Pancreas (tissue), 10 donors: ENCODE measurements around the gene ZNF85. TPM values are rescaled to one million over a fixed set of nuclear protein-coding genes. Genes with fewer than 3 reads are reported as not detected.
A peak's percentile ranks its signal among the peaks of the same experiment; 100 is the strongest.

Source experiments
- ATAC-seq, 4 donors: fragments of 200-7000 bp; cut with Tn5 transposase; one replicate each; pipeline versions ENCODE4 v1.8.0 to v1.9.1; 2020; ENCODE audit warnings: mild to moderate bottlenecking in 4 of 4, moderate library complexity in 4 of 4
- DNase-seq, 6 donors: peaks; one replicate each; pipeline ENCODE4 v3.0.0-alpha.2; 2020
- FAIRE-seq: peaks from 2 replicates; lab custom pipeline; 2012; peaks lifted over from hg19 to GRCh38; lab: Jason Lieb, UNC
- H3K27ac ChIP-seq, 4 donors: fragments of 200-600 bp; sonication (generic); 1 replicate in 3 of 4; 2 replicates in 1 of 4; pipeline versions ENCODE4 v1.5.0 to v1.8.0; 2020
- H3K27me3 ChIP-seq, 4 donors: fragments of 200-600 bp; one replicate each; pipeline ENCODE4 v1.8.0; 2021
- H3K36me3 ChIP-seq, 3 donors: fragments of 200-600 bp; sonication (generic) in 1 of 3; one replicate each; pipeline versions ENCODE4 v1.5.0 to v1.8.0; 2020 to 2021
- H3K4me1 ChIP-seq, 3 donors: fragments of 200-600 bp; one replicate each; pipeline ENCODE4 v1.8.0; 2021
- H3K4me3 ChIP-seq, 4 donors: fragments of 200-600 bp; sonication (generic) in 2 of 4; one replicate each; pipeline versions ENCODE4 v1.5.0 to v1.8.0; 2020 to 2021
- H3K9me3 ChIP-seq, 4 donors: fragments of 200-600 bp; one replicate each; pipeline ENCODE4 v1.8.0; 2021
- CTCF ChIP-seq, 4 donors: fragments of 200-600 bp; sonication (generic) in 3 of 4; IDR thresholded peaks; one replicate each; pipeline versions ENCODE4 v1.5.0 to v1.8.0; 2021; ENCODE audit warnings: antibody characterized with exemption in 4 of 4
- WGBS, 2 donors: extraction: QIAGEN DNeasy Blood & Tissue Kit; methylation state at CpG; one replicate each; pipeline ENCODE4 v1.1.7; 2013; 5-methylcytosine and 5-hydroxymethylcytosine counted together
- intact Hi-C, 3 donors: fragments of 100-400 bp; cut with DNase I; formaldehyde crosslinking; loops; one replicate each; pipeline versions ENCODE4 v1.11.1 to v1.14.2; 2022
- polyA plus RNA-seq, 2 donors: library from polyadenylated mRNA; stranded (reverse); fragments of 200-250 nt; gene quantifications; one replicate each; pipeline ENCODE4 v1.2.3, GENCODE V29; 2013
- total RNA-seq, 6 donors: library from RNA; stranded (reverse); fragmentation: NEBNext Ultra II Directional in 4 of 6; extraction: Animal tissue kit (Norgen Biotek cat#: 25700) in 4 of 6; gene quantifications; one replicate each; pipeline versions ENCODE4 v1.2.1 to v1.2.4, GENCODE V29; 2021 to 2023
- donor health status: healthy with polysubstance abuse.
- donor health status: DM: no; HTN: no; CAD: no; lungs with moderate emphysema.
- donor health status: DM: no; HTN: no; CAD: no.
- donor health status: control.
- donor health status: control.
- donor health status: Bipolar disorder and iron deficiency.
- donor health status: DM: yes; HTN: yes; CAD: no.
- donor health status: DM: no; HTN: no; CAD: no.
- donor health status: DM: no; HTN: no; CAD: no.
- donor health status: DM: yes; HTN: yes; CAD: no.

The ZNF85 gene
- total RNA-seq (1 to 10 TPM; 3.8 to 7.8 (median 5.9) TPM), polyA plus RNA-seq (1 to 10 TPM; 6.9 to 7.3 TPM)

- peak; percentile 39 for FAIRE-seq
These were observed at the start of gene ZNF85 for GRCh38 chr19:20923077-20923871. TSS of gene ZNF85 (plus strand) at chr19:20923251. CDS start at chr19:20923401, 150 bp downstream.

GRCh38 chr19:20879501-20879900 is 43.5 kb upstream of the ZNF85 start:
- DNase-seq (no peak), FAIRE-seq (no peak), ATAC-seq (no peak)
- H3K36me3 ChIP-seq, result no peaks in the 10 kb centered on the region
- no peaks in the 10 kb centered on the region for H3K9me3 ChIP-seq
- no peak overlapping the region for H3K4me3 ChIP-seq
- no peaks in the 10 kb centered on the region for H3K27me3 ChIP-seq
- no peak overlapping the region for H3K27ac ChIP-seq
- no peak for TF ChIP-seq CTCF (IDR thresholded peaks at IDR 0.05)
- 52 to 71% methylated on average over 1 of the region's 1 CpG for WGBS, 2 donors
- intact Hi-C loops, result no loop called here
- H3K4me1 ChIP-seq, result no peaks in the 10 kb centered on the region

More at GRCh38 chr19:20923077-20923871, at the start of gene ZNF85:
- TF ChIP-seq CTCF (IDR thresholded peaks at IDR 0.05), result no peak
- Histone ChIP-seq H3K4me3 (peak within 1 kb of the TSS; percentile 32 to 68 (median 64)), H3K27me3 (no peaks in the 10 kb centered on the region), H3K4me1 (peaks cover 0 to 8% (median 3%) of the 10 kb centered on the region in 3 donors), H3K9me3 (no peaks in the 10 kb centered on the region), H3K36me3 (no peaks in the 10 kb centered on the region), H3K27ac (peak within 1 kb of the TSS; percentile 71 to 91 (median 89))
- intact Hi-C loops, result no loop called here
- ATAC-seq (peak; percentile 98 to 99 (median 99)), DNase-seq (peak; percentile 84 to 94 (median 88))
- WGBS, 2 donors, result 1 to 2% methylated on average over 37 to 38 of the region's 38 CpGs

GRCh38 chr19:20912973-20913372 is 10.1 kb upstream of the ZNF85 start:
- intact Hi-C loops, result no loop called here
- WGBS, 2 donors, result 71 to 78% methylated on average over 3 of the region's 3 CpGs
- no peak overlapping the region for H3K27ac ChIP-seq
- no peaks in the 10 kb centered on the region for H3K4me1 ChIP-seq
- H3K9me3 ChIP-seq, result no peaks in the 10 kb centered on the region
- TF ChIP-seq CTCF (IDR thresholded peaks at IDR 0.05), result no peak
- no peaks in the 10 kb centered on the region for H3K27me3 ChIP-seq
- H3K36me3 ChIP-seq, result no peaks in the 10 kb centered on the region
- DNase-seq (no peak), ATAC-seq (no peak), FAIRE-seq (no peak)
- H3K4me3 ChIP-seq, result no peak overlapping the region

- Histone ChIP-seq H3K4me1 (peaks cover 0 to 8% (median 3%) of the 10 kb centered on the region in 3 donors), H3K9me3 (no peaks in the 10 kb centered on the region), H3K27ac (no peak overlapping the region), H3K27me3 (no peaks in the 10 kb centered on the region), H3K36me3 (no peaks in the 10 kb centered on the region), H3K4me3 (no peak overlapping the region)
- ATAC-seq, result no peak
- intact Hi-C loops, result no loop called here
- FAIRE-seq, result no peak
- no peak for TF ChIP-seq CTCF (IDR thresholded peaks at IDR 0.05)
- no peak for DNase-seq
- WGBS, 2 donors, result 94 to 97% methylated on average over 2 of the region's 2 CpGs
These were observed 2.4 kb downstream of the ZNF85 start for GRCh38 chr19:20925481-20925880.

GRCh38 chr19:20926796-20927195 is 3.7 kb downstream of the ZNF85 start:
- H3K27ac ChIP-seq, result no peak overlapping the region
- intact Hi-C loops, result no loop called here
- FAIRE-seq (no peak), DNase-seq (no peak), ATAC-seq (no peak)
- TF ChIP-seq CTCF (IDR thresholded peaks at IDR 0.05), result no peak
- no peaks in the 10 kb centered on the region for H3K9me3 ChIP-seq
- no peaks in the 10 kb centered on the region for H3K36me3 ChIP-seq
- H3K27me3 ChIP-seq, result no peaks in the 10 kb centered on the region
- H3K4me1 ChIP-seq, result peaks cover 0 to 8% (median 3%) of the 10 kb centered on the region in 3 donors
- 89 to 96% methylated on average over 1 of the region's 1 CpG for WGBS, 2 donors
- H3K4me3 ChIP-seq, result no peak overlapping the region
